Neural progenitor cell (in vitro differentiated cells): ENCODE results near the gene UBE2V1.

Experiments
- EZH2 ChIP-seq: fragments of 200-600 bp; sonication (generic); IDR thresholded peaks from 2 replicates; pipeline ENCODE4 v1.6.1; 2017; ENCODE audit warnings: antibody characterized with exemption, mild to moderate bottlenecking, moderate library complexity
- TF ChIP-seq, protein P1 (sequence below): fragments of 200-600 bp; sonication (generic); IDR thresholded peaks from 2 replicates; pipeline ENCODE4 v1.5.1; 2017; ENCODE audit warnings: antibody characterized with exemption, mild to moderate bottlenecking

DNA sequence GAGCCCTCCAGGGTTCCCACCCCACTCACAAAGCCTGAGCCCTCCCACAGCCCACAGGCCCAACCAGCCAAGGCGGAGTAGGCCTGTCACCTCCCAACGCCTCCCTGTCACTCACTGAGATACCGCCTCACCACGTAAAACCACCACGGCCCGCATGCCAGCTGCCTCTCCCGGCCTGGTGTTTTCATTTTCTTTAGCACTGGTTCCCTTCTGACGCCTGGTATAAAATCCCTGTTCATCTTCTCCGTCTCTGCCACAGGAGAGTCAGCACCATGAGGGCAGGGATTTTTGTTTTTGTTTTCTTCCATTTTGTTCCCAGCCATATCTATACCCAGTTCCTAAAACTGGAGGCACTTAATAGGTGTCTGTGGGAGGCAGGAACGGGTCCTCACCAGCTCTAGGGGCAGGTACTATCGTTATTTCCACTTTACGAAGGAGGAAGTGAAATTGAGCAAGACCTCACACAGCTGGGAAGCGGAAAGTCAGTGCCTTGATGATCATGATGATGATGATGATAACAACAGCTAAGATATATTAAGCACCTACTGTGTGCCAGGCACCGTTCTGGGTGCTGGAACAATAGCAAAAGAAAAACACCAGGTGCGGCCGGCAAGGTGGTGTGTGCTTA lies 71.6 kb downstream of the UBE2V1 start:
- TF ChIP-seq, protein P1, sequence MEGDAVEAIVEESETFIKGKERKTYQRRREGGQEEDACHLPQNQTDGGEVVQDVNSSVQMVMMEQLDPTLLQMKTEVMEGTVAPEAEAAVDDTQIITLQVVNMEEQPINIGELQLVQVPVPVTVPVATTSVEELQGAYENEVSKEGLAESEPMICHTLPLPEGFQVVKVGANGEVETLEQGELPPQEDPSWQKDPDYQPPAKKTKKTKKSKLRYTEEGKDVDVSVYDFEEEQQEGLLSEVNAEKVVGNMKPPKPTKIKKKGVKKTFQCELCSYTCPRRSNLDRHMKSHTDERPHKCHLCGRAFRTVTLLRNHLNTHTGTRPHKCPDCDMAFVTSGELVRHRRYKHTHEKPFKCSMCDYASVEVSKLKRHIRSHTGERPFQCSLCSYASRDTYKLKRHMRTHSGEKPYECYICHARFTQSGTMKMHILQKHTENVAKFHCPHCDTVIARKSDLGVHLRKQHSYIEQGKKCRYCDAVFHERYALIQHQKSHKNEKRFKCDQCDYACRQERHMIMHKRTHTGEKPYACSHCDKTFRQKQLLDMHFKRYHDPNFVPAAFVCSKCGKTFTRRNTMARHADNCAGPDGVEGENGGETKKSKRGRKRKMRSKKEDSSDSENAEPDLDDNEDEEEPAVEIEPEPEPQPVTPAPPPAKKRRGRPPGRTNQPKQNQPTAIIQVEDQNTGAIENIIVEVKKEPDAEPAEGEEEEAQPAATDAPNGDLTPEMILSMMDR, result no peak
- no peak for TF ChIP-seq EZH2
